Tibial nerve (tissue), 4 donors: ENCODE results near the gene LINC01488.

Experiments used
- EP300 ChIP-seq, 2 donors: sonication (generic); formaldehyde crosslinking; IDR thresholded peaks; one replicate each; pipeline ENCODE4 v1.6.1; 2017; ENCODE audit warnings: antibody characterized with exemption in 2 of 2, mild to moderate bottlenecking in 1 of 2
- TF ChIP-seq, protein P1 (sequence below), 5 experiments: fragments of 200-600 bp in 3 of 5; fragments of 450-650 bp in 2 of 5; sonication (generic) in 3 of 5; IDR thresholded peaks; one replicate each; pipeline ENCODE4 v1.5.1; 2016 to 2019; ENCODE audit warnings: antibody characterized with exemption in 5 of 5, mild to moderate bottlenecking in 3 of 5, moderate library complexity in 2 of 5

DNA sequence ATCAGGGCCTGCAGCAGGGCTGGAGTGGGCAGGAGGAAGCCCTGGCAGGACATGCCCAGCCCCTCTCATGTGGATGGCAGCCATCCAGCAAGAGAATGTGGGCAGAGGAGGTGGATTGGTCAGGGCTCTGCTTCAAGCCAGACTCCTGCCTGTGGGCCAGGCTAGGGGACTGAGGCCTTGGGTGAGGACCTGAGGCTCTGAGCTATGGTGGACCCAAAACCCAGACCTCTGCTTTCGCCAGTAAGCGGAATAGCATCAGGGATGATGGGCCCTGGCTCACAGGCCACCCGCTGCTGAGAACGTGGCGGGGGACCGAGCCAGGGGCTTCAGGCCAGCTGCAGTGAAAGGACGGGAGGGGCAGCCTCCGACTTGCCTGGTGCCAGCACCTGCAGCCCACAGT lies 57.4 kb downstream of the LINC01488 start:
- TF ChIP-seq, protein P1, sequence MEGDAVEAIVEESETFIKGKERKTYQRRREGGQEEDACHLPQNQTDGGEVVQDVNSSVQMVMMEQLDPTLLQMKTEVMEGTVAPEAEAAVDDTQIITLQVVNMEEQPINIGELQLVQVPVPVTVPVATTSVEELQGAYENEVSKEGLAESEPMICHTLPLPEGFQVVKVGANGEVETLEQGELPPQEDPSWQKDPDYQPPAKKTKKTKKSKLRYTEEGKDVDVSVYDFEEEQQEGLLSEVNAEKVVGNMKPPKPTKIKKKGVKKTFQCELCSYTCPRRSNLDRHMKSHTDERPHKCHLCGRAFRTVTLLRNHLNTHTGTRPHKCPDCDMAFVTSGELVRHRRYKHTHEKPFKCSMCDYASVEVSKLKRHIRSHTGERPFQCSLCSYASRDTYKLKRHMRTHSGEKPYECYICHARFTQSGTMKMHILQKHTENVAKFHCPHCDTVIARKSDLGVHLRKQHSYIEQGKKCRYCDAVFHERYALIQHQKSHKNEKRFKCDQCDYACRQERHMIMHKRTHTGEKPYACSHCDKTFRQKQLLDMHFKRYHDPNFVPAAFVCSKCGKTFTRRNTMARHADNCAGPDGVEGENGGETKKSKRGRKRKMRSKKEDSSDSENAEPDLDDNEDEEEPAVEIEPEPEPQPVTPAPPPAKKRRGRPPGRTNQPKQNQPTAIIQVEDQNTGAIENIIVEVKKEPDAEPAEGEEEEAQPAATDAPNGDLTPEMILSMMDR (IDR thresholded peaks at IDR 0.05) = no peak
- no peak for TF ChIP-seq EP300 (IDR thresholded peaks at IDR 0.05)
